ENCODE measurements around the gene BMERB1.

The BMERB1 gene

DNA sequence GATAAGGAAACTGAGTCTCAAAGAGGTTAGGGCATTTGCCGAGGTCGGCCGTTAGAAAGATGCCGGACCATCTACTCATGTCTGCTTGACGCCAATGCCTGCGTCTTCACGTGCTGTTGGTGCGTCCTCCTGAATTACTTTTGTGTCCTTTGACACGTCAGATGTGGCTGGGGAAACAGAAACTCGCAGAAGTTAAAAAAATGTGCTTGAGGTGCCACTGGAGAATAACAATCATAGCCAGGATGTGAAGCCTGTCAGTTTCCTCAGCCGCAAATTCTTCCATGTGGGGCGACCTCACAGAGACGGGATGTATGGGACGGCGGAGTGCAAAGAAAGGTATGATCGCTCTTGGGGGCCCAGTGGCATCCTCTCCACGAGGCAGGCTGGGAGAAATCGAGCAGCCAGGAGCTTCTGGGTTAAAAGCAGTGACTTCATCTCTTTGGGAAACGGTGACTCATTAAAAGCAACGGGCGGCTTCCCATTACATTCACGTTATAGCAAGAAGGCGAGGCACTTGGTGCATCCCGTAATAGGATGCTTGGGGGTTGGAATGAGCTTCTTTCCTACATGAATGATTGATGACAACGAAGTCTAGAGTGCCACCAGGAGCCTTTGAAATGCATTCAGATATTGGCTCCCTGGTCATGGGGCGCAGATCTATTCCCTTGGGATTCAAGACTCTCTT is 67.8 kb downstream of the BMERB1 start:
- no peak for DNase-seq

DNA sequence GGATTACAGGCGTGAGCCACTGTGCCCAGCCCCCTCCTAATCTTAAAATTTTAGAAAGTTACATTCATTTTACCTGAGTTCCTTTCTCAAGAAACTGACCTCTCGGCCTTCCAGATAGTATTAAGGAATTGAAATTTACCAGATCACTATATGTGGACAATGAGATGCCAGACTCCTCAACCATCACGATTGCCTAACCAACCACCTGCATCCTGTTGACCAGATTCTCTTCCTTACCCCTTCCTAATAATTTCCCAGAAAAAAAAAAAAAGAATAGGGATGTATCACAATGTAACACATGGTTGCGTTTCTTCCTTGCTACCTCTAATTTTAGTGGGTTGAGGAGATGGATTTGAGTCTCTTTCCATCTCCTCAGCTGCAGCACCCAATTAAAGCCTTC is 72.1 kb downstream of the BMERB1 start:
- no peak for DNase-seq

DNA sequence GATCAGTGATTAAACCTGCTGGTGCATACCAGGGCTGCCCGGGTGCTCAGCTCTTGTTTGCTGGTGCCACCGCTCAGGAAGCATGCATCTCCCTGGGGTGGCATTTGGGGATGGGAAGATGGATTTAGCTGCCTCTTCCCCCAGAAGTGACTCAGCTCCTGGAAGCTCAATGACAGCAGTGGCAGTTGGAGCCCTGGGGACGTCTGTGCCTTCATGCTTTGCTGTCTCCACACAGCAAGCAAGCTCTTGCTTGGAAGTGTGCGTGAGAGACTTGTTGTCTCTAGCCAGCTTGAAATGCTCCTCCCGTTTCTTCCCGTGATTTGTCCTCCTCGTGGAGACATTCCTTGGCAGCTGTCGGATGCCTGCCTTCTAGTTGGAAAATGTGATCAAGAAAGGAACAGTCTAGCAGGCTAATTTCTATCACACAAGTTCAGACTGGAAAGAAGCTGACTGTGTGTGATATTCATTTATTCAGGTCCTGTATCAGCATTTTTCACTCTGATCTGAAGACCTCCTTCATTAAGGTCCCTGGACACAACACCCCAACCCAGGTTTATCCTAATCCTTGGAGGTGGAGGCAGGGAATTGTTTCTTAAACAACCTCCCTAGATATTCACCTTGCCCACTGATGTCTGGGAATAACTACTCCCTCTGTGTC is 73.0 kb downstream of the BMERB1 start:
- DNase-seq, result no peak

DNA sequence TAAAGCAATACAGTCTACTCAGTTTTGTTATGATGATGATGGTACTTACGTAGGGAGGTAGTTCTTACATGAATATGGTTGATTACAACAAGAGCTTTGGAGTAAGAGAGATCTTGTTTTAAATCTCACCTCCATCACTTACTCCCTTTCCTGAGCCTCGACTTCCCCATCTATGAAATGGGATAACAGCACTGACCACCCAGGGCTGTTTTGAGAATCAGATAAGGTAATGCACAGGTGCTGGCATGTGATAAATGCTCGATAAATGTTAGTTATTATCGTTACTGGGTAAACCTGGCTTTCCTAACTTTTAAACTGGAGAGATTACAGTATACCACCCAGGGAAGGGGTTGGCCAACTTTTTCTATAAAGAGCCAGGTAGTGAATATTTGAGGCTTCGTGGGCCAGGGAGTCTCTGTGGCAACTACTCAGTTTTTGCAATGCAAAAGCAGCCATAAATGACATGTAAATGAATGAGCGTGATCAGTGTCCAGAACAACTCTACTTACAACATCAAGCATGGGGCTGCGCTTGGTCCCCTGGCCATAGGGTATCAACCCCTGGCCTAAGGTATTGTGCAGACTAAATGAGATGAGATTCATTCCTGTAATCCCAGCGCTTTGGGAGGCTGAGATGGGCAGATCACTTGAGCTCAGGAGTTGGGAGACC is 73.7 kb downstream of the BMERB1 start:
- no peak for DNase-seq

DNA sequence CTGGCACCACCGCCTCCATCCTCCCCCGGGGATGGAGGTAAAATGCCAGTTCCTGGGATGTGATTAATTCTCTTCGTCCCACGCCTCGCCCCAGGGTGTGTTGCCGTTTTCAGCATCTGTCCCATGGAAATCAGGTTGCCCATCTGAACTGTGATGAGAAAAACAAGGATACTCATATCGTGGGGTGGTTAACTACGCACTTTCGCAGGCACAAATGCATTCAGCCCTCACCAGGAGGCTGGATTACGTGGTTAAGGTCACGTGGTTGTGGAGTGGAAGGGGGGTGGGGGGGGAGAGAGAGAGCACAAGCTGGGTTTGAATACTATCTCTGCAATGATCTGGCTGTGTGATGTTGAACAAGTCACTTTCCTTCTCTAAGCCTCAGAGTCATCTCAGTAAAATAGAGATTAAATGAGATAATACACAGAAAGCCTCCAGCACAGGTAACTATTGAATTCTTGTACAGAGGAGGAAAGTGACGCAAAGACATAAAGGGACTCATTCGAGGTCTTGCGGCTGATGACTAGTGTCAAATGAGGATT is 74.7 kb downstream of the BMERB1 start:
- DNase-seq, result peak; percentile 46

DNA sequence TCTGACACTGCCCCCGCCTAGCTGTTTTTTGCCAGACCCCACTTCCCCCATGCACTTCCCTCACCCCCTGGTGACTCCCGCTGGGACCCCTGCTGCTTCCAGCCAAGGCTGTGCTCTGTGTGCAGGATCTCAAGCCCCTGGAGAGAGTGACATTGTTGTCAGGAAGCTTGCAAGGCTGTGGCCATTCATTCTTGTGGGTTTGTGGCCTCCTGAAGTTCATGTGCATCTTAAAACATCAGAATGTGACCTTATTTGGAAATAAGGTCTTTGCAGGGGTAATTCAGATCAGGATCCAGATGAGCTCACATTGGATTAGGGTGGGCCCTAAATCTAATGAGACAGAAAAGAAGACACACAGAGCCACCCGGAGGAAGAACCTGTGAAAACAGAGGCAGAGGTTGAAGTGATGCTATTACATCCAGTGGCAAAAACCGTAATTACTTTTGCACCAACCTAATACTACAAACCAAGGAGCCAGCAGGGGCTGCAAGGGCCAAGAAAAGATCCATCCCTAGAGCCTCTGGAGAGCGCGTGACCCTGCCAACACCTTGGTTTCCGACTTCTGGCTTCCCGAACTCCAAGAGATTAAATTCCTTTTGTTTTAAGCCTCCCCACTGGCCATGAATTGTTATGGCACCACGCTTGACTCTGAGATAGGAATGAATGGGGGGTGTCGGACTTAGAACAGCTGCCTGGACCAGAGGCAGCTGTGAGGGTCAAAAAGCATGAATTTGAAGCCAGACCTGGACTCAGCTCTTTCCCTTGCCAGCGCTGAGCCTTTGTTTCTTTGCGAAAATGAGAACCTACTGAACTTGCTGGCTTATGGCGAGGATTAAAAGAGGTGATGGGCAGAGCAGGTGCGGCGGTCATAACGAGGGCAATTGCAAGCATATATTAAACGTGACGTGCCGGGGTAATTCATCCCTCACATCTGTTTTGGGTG is 75.5 kb downstream of the BMERB1 start:
- peak; percentile 6 for DNase-seq

DNA sequence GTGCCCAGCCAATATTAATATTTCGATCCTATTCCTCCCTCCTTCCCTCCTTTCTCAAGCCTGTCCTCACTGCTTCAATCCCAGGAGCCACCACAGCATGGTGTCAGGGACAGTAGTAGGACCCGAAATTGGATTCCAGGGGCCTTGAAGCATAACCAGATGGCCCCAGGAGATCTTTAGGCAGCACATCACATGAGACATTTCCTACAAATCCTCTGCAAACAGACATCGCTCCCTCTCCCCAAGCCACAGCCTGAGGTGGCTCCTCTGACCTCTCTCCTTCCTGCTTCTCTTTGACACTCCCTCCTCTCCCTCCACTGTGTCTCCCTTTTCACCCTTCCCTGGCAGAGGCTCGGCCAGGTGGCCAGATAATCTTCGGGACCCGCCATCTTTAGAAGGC is 76.6 kb downstream of the BMERB1 start:
- DNase-seq, result no peak

DNA sequence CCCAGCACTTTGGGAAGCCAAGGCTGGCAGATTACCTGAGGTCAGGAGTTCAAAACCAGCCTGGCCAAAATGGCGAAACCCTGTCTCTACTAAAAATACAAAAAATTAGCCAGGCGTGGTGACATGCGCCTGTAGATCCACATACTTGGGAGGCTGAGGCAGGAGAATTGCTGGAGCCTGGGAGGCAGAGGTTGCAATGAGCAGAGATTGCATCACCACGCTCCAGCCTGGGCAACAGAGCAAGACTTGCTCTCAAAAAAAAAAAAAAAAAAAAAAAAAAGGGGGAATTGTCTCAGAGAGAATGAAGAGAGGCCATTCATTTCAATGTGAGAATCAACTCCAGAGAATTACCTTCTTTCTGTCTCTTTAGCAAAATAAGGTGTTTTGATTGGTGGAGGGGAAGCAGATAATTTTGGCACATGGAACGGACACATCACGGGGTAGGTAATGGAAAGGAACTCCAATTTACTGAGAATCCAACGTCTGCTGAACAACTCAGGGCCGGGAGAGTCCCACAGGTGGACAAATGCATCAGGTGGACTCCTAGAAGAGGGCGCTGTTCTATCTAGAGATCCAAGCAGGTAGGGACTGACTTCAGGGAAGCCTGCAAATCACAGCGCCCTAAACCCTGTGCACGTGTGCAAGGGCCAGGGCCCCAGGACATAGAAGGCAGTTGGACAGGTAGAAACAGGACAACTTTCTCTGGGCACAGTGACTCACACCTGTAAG is 77.5 kb downstream of the BMERB1 start:
- no peak for DNase-seq

DNA sequence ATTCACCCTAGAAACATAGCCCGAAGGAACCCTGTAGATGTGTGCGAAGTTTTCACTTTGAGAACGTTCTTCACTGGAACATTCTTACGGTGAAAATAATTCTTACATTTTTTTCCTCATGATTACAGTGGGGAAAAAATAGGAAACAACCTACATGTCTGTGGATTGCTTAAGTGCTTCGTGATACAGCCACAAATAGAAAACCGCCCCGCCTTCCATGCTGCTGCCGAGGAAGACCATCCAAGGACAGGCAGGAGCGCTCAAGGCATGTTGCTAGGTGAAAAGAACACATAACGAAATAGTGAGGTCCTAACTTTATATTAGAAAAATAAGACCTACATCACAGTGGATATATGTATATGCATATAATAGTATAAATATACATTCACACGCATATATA is 78.8 kb downstream of the BMERB1 start:
- DNase-seq, result no peak

DNA sequence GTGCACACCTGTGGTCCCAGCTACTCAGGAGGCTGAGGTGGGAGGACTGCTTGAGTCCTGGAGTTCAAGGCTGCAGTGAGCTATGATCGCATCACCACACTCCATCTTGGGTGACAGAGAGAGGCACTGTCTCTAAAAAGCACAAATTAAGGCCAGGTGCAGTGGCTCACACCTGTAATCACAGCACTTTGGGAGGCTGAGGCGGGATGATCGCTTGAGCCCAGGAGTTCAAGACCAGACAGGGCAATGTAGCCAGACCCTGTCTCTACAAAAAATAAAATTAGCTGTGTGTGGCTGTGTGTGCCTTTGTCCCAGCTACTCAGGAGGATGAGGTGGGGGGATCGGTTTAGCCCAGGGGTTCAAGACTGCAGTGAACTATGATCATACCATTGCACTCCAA is 81.6 kb downstream of the BMERB1 start:
- DNase-seq, result no peak

DNA sequence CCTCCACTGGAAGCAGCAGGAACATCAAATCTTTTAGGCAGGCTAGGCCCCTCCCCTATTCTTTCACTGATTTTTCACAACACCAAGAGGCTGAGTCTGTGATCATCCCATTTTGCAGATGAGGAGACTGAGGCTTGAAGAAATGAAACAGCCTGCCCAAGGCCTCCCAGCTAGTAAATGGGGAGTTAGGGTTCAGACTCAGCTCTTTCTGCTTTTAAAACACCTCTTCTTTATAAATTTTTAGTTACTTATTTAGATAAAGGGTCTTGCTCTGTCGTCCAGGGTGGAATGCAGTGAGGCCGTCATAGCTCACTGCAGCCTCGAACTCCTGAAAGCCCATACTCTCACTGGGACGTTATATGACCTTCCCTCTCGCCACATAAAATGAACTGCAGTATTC is 82.2 kb downstream of the BMERB1 start:
- no peak for DNase-seq

DNA sequence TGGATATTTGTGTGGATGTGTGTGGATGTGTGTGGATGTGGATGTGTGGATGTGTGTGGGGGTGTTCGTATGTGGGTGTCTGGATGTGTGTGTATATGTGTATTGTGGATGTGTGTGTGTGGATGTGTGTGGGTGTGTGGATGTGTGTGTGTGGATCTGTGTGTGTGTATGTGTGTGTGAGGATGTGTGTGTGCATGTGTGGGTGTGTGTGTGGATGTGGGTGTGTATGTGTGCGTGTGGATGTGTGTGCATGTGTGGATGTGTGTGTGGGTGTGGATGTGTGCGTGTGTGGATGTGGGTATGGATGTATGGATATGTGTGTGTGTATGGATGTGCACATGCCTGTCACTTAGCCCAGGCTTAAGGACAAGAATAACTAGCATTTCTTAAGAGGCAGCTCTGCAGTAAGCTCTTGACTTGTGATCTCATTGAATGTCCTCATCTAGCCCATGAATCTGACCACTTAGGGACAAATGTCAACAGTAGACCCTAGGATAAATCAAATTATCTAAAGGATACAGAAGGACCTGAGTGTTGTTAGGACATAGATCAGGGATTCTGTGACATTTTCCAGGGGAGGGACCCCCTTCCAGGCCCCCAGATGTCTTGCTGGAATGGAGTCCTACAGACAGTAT is 83.5 kb downstream of the BMERB1 start:
- no peak for DNase-seq

DNA sequence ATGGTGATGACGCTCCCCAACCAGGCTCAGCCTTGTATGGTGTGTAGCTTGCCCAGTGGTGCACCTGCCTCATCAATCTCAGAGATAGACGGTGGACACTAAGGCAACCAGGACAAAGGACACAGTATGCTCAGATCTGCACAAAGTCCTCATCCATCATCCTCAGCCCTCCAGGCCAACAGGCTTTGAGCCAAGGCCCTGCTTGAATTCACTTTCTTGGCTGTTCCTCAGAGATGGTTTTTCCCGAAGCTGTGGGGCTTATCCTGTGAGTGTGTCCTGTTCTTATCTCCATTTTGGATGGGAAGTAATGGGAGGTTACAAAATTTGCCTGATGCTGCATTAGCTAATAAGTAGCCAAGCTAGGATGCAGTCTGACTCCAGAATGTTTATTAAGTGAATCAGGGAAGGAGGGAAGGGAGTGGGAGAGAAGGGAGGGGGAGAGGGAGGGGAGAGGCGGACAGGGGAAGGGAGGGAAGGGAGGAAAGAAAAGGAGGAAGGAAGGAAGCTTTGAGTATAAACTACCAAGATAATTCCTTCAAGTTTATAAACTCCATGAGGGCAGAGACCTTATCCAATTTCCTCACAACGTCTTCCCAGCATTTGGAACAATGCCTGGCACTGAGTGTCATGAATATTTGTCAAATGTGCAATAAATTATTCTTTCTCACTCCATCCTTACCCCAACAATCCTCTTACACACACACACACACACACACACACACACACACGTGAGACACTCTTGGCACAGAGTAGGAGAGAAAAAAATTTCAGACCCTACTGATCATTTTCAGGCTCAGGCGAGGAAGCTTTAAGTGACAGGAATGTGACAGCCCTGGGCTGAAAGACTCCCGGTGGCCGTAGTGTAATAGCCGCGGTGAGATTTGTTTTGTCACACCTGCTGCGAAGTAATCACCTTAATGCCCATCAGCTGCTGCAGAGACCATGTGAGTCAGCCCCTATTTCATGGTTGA is 84.3 kb downstream of the BMERB1 start:
- DNase-seq, result no peak

DNA sequence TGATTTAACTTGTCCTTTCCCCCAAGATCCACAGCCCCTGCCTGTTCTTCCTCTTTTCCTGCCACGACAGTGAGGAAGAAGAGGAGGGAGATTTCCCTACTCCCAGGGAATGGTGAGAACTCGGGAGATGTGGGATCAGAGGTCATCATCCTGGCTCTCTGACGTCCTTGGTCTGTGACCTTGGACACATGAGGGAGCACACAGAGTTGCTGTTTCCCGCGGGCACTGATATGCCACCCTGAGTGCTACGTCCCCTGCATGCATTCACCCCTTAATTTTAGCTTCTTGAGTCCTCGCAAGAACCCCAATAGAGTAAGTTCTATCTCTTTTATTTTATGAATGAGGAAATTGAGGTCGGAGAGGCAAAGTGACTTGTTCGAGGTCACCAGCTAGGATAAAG is 85.4 kb downstream of the BMERB1 start:
- DNase-seq, result no peak

DNA sequence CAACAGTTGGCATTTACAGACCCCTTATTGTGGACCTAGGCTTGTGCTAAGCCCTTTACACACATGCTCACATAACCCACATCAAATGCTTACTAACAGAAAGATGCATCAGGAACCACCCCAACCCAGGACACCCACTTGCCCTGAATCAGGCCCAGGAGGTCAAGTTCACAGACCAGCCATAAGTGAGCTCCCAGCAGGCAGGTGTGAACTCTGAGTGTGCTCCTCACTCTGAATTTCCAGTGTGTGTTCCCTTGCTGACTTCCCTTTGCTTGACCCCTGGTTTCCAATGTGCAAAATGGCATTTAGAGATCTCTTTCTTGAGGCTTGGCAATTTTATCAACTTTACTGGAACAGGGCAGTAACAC is 87.0 kb downstream of the BMERB1 start:
- no peak for DNase-seq

DNA sequence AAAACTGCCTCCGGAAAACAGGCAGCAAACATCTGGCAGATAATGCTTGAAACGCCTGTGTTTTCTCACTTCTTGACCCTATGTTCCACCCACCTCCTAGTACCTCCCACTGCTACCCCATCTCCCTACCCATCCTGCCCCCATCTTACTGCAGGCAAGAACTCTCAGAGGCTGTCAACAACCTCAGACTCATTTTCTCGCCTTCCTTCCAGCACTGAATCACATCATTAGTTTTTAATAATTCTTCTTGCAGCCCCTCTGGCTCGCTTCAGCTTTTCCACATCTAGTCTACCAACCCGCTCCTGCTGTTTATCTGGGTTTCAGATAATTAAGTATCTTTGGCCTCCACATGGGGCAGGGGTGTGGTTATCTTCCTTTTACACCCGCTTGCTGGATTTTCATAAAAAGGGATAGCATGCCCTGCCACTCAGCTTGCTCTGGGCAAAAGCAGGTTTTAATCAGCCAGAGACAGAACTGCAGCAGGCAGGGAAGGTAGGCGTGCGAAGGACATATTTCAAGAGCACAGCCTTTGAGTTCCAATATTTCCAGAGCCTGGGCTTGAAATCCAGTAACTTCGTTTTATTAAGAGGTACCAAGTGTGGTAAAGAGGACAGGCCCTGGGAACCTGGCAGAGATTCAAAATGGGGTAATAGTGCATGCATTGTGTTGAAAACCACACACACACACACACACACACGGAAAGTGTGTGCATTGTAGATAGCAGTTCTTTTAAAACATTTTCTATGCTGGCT is 87.5 kb downstream of the BMERB1 start:
- DNase-seq, result no peak

DNA sequence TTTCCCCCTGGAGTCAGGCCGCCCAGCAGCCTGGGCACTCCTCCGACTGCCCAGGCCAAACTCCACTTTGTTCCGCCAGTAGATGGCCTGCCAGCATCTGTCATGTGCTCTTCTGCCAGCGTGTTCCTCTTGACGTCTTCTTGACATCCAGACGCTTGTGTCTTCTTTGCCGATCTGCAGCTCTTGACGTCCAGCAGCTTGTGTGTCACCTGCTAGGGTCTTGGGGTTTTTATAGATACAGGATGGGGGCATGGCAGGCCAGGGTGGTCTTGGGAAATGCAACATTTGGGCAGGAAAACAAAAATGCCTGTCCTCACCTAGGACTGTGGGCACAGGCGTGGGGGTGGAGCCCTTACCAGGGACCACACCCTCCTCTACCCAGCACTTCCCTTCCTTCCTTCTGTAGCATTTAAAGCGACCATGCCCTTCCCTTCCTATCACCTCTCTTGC is 88.7 kb downstream of the BMERB1 start:
- no peak for DNase-seq

DNA sequence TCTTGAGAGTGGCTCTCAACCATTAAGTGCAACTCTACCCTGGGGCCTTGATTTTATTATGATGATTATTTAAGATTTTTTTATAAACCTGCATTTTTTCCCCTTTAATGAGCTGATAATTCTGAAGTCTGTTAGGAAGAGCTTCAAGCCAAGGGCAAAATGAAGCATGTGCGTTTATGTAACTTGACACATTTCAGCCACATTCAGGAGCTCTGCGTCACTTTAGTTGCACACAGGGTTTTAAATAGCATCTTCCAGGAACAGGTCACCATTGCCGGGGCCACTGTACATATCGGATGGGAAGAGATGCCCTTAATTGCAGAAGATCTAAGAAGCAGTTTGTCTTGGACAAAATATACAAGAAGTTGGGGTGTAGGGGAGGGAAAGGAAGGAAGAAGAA is 89.6 kb downstream of the BMERB1 start:
- no peak for DNase-seq

DNA sequence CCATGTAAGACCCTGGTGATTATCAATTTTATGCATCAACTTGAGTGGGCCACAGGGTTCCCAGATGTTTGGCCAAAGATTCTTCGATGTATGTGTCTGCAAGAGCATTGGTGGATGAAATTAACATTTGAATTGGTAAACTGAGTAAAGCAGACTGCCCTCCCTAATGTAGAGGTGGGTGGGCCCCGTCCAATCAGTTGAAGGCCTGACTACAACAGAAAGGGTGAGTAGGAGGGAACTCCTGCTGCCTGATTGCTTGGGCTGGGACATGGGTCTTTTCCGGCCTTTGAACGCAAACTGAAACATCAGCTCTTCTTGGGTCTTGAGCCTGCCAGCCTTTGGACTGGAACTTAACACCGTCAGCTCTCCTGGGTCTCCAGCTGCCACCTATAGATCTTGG is 90.6 kb downstream of the BMERB1 start:
- no peak for DNase-seq

DNA sequence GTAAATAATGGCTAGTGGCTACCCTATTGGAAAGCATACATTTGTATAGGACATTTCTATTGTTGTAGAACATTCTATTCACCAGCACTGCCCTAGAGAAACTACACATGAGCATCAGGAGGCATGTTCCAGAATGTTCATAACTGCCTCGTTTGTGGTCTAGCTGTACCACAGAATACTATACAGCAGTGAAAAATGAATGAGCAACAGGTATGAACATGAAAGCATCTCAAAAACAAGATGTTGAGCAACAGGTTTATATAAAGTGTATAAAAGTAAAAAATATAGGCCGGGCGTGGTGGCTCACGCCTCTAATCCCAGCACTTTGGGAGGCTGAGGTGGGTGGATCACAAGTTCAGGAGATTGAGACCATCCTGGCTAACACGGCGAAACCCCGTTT is 91.7 kb downstream of the BMERB1 start:
- DNase-seq, result no peak
